HG03280 (cell line): ENCODE results near the gene GAL3ST2.
"Not testable (repeated sequence)": the region's sequence is repeated elsewhere in the genome, so short reads cannot be mapped to it uniquely, and the experiment has no call there.

ENCODE experiments used
- ATAC-seq: cut with Tn5 transposase; IDR thresholded peaks from one replicate; pipeline ENCODE4 v1.9.1; 2021; ENCODE audit warnings: mild to moderate bottlenecking, moderate library complexity; ENCODE audit not compliant: unreplicated experiment

The GAL3ST2 gene

DNA sequence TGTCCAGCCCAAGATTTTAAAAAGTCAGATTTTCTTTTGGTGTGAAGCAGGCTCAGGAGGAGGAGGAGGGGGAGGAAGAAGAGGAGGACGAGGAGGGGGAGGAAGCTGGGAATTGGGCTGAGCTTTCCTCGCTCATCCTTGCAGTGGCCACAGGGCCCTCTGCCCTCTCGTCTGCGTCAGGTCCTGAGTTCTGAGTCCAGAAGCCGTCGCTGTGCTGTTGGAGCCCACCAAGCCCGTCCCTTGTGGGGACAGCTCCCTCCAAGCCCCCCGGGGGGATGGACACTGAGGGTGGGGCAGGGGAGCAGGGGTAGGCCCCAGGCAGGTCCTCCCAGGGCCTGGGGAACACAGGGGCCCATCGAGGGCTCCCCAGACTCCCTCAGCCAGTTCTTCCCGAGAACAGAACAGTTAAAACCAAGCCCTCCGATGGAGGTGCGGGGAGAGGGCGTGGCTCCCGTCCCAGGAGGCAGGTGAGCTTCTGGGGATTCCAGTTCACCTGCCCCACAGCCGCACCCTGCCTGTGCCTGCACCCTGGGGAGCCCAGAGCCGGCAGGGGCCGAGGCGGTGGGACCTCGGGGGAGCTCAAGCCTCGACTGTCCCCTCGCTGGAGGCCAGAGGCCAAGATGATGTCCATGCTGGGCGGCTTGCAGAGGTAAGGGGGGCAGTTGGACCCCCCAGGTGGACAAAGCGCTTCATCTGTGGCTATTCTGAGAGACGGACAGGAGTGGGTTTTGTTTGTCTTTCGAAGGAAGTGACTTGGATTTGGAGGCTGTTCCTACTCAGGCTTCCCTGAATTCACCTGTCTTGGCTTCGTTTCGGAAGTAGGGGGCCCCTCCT, at the start of gene GAL3ST2:
TSS of gene GAL3ST2 (plus strand) at position 487 of the 834 bp plus-strand sequence. CDS start at position 621, 134 bp downstream.
- ATAC-seq = no peak

DNA sequence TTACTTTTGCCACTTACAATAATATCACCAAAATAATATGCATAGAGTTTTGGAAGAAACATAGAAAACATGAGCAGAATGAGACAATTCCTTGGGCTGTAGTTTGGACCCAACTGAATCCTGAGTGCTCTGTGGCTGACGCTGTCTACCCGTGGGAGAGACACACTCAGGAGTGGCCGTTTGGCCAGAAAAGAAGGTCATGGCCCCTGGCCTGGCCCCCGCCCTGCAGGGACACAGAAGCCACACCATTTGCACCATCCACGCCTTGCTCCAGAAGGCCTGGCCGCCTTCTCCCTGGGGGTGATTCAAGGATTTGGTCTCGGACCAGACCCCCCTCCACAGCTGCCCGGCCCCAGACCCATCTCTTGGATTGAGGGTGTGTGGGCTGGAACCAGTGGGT, 48.6 kb upstream of the GAL3ST2 start:
- no peak for ATAC-seq

DNA sequence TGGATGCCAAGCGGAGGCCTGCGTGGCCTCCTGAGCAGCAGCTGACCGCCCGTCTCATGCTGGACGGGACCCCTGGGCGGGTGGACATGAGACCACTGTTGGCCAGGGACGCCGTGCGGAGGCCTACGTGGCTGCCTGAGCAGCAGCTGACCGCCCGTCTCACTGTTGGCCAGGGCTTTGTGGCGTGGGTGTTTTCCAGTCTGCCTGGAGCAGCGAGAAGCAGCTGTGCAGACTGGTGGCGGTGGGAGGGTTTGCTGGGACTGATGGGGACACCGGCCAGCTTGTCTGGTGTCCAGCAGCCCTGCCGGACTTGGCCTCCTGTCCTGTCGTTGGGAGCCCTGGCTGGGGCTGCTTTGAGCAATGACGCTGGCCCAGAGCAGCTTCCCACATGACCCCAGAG, 48.0 kb upstream of the GAL3ST2 start:
- ATAC-seq = no peak

DNA sequence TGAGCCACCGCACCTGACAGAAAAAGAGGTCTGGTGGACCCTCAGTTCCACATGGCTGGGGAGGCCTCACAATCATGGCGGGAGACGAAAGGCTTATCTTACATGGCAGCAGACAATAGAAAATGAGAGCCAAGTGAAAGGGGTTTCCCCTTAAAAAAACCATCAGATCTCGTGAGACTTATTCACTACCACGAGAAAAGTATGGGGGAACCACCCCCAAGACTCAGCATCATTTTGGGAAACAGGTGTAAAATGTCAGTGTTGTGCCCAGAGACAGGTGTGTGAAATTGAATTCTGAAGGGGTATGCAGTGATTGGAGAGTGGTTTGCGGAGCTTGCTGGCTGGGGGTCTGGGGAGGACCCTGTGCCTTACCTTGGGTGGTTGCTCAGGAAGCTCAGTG, 46.8 kb upstream of the GAL3ST2 start:
- no peak for ATAC-seq

DNA sequence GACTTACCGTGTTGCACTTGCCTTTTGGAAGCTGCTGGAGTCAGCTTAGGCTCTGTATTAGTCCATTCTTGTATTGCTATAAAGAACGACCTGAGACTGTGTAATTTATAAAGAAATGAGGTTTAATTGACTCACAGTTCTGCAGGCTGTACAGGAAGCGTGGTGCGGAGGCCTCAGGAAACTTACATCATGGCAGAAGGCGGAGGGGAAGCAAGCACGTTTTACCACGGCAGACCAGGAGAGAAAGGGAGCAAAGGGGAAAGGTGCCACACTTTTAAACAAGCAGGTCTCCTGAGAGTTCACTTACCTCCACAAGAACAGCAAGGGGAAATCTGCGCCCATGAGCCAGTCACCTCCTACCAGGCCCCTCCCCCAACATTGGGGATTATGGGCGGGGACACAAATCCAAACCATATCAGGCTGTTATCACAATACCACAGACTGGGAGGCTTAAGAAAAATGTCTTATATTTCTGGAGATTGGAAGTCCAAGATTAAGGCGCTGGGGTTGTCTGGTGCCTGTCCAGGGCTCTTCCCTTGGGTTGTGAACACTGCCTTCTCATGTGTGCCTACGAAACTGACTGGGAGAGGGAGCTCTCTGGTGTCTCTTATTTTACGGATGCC, 45.8 kb upstream of the GAL3ST2 start:
- ATAC-seq = no peak

DNA sequence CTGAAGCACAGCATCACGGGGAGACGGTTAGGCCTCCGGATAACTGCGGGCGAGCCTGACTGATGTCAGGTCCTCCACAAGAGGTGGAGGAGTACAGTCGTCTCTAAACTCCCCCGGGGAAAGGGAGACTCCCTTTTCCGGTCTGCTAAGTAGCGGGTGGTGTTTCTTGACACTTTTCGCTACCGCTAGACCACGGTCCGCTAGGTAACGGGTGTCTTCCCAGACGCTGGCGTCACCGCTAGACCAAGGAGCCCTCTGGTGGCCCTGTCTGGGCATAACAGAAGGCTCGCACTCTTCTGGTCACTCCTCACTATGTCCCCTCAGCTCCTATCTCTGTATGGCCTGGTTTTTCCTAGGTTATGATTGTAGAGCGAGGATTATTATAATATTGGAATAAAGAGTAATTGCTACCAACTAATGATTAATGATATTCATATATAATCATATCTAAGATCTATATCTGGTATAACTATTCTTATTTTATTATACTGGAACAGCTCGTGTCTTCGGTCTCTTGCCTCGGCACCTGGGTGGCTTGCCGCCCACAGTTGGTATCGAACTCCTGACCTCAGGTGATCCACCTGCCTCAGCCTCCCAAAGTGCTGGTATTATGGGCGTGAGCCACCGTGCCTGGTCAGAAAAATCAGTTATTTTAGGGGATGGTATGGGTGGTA, 44.0 kb upstream of the GAL3ST2 start:
- not testable (repeated sequence) for ATAC-seq

DNA sequence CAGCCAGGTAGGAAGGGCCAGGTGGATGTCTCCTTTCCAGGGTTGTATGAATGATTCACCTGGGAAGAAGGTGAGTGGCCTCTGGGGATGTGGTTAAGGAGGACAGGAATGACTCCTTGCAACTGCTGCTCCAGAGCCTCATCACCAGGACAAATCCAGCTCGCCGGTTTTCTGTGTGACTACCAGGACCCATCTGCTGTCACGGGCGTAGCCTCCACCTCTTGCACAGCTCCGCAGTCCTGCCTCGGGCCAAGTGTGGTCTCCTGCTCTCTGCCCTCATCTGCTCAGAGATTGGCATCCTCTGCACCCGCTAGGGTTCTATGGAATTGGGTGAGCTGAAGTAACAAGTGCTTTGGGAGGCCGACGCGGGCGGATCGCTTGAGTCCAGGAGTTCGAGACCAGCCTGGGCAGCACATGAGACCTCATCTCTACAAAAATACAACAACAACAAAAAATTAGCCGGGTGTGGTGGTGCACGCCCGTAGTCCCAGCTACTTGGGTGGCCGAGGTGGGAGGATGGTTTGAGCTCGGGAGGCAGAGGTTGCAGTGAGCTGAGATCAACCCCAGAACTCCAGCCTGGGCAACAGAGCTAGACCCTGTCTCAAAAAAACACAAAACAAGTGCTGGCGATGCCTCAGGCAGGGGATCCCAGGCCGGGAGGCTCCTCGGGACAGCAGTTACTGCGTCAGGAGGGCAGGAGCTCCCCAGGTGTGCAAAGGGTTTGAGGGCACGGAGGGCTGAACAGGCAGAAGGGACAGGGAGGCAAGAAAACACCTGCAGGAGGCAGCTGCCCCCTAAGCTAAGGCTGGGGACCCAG, 43.0 kb upstream of the GAL3ST2 start:
- ATAC-seq = no peak

DNA sequence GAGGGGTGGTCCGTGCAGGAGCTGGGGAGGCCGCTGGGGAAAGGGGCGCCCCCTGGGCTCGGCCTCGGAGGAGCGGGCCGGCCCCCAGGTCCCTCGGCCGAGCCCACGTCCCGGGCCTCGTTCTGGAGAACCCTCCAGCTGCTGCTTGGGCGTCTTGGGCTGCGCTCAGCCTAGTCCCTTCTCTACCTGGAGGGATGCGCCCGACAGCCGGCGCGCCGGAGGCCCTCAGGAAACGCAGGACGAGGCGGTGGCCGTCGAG, 42.5 kb upstream of the GAL3ST2 start:
- ATAC-seq = no peak

DNA sequence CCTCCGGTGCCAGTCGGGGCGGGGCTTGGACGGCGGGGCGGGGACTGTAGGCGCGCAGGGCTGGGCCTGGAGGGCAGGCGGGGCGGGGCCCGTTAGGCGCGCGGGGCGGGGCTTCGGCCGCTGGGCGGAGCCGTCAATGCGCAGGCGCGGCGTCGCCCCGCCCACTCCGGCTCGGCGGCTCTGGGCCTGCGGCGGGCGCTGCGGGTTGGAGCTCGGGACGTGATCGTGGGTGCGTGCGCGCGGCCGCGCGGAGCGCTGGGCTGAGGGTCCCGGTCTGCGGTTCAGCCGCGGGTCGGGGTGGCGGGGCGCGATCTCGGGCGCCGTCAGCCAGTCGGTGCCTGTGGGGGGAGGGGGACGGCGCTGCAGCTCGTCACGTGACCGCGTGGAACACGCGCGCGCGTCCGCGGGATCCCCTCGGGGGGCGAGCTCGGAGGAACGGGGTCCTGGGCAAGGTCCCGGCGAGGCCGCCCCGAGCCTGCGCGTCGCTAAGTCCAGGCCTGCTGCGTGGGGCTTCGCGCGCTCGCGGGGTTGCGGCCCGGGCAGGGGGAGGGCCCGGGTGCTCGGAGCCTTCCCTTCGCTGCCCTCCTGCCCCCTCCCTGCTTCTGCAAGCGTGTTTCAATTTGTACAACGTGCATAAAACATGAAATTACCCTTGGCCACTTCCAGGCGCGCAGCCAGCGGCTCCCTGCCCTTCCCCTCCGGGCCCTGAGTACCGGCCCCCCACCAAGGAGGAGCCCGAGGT, 42.0 kb upstream of the GAL3ST2 start, which contains the start of gene D2HGDH:
TSS of gene D2HGDH (plus strand) at position 164 of the 742 bp plus-strand sequence. CDS start 595 bp downstream, outside the sequence.
- peak; percentile 88 for ATAC-seq

DNA sequence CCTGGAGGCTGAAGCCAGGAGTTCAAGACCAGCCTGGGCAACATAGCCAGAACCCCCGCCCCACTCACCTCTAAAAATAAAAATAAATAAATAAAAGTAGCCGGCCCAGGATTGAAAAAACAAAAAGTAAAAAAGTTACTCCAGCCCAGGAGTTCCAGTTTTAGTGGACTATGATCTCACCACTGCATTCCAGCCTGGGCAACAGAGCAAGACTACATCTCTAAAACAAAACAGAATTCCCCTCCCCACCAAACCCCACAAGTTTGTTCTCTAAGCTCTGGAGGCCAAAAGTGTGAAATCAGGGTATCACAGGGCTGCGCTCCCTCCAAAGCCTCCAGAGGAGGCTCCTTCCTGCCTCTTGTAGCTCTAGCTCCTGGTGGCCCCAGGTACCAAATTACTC, 40.5 kb upstream of the GAL3ST2 start:
- no peak for ATAC-seq

DNA sequence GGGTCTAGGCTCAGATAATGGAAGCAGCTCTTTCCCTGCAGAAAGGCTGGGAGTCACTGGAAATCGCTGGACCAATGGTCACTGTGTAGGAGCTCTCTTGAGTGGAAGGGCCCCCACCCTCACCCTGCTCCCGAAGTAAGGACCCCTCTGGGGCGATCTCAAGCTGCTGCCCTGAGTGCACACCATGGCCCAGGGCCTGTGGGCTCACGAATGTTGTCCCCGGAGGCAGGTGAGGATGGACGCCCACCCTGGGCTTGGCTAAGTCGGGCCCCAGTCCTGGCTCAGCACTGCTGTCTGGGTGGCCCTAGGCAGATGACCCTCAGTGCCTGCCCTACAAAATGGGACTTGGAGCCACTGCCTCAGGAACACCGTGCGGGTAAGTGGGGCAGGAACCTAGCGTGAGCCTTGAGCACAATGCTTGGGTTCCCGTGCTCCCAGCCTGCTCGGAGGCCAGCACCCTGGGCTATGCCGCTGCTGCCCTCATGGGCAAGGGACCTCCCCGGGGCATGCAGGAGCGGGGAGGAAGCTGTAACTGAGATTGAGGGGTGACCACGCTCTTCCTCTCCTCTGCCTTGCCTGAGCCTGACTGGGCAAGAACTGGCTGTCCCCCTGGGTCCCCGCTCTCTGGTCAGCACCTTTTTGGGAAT, 38.5 kb upstream of the GAL3ST2 start:
- ATAC-seq = no peak

DNA sequence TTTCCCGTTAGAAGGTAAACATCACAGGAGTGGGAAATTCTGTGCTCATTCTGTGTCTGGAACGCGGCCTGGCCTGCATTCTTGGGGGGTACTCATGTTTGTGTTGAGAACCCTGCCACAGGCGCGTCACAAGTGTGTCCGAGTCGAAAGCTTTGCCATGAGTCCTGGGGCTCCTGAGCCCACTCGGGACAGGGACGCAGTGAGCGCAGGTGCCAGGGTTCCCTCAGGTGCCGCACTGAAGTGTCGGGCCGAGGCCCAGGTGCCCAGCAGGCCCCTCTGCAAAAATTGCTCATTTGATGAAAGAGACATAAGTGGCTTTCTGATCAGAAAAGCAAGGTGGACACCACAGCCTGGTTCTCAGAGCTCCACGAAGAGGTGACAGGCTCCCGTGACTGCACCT, 37.4 kb upstream of the GAL3ST2 start:
- no peak for ATAC-seq

DNA sequence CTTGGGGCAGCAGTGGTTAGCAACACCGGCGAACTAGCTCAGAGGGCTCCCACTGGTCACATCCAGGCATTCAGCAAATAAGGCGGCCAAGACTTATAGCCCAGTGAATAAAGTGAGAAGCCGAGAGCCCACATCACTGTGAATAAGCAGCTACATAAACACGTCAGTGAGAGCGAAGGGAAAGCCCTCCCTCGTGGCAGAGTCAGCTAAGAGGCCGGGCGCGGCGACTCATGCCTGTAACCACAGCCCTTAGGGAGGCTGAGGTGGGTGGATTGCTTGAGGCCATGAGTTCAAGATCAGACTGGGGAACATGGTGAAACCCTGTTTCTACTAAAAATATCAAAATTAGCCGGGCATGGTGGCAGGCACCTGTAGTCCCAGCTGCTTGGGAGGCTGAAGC, 37.0 kb upstream of the GAL3ST2 start:
- no peak for ATAC-seq

DNA sequence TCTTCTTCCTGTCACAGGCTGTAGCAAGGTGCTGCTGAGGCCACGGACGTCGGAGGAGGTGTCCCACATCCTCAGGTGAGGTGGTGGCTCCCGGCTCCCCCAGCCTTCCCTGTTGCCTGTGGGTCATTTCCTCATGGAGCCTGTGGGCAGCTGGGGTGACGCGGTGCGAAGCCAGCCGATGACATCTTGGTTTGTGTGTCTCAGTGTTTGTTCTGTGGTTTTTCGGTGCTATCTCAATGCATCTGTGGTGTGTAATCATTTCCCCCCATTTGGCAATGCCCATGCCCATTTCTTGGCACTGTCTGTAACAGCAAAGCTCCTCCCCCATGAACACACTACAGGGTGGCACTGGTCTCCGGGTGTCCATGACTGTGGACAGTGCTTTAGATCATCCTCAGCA, 35.6 kb upstream of the GAL3ST2 start:
- ATAC-seq = no peak

DNA sequence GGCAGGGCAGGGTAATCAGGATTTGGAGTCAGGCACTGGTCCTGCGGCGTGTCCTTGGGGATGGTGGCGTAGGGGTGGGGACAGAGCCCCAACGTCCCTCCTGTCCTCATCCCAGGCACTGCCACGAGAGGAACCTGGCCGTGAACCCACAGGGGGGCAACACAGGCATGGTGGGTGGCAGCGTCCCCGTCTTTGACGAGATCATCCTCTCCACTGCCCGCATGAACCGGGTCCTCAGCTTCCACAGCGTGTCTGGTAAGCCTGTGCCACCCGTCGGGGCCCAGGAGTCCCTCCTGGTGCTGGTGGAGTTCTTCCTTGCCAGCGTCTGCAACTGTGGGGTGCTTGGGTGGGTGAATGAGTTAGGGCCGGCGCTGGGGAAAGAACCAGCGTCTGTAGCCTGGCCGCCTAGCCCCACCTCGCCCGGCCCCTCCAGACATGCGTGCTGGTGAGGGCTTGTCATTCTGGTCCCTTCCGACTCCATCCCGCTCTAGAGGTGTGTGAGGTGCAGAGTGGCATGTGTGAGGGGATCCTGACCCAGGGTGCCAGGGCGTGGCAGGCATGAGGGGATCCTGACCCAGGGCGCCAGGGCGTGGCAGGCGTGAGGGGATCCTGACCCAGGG, 34.2 kb upstream of the GAL3ST2 start:
- ATAC-seq = no peak

DNA sequence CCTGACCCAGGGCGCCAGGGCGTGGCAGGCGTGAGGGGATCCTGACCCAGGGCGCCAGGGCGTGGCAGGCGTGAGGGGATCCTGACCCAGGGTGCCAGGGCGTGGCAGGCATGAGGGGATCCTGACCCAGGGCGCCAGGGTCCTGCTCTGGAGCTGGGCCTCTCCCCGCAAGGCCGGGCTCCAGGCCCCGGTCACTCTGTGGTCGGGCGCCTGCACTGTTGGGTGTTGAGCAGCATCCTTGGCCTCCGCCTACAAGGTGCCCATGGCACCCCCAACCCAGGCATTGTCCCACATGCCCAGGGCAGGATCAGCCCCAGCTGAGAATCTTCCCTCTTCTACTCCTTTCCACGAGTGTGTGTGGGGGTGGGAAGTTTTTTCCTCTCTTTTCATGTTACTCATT, 33.6 kb upstream of the GAL3ST2 start:
- ATAC-seq = not testable (repeated sequence)

DNA sequence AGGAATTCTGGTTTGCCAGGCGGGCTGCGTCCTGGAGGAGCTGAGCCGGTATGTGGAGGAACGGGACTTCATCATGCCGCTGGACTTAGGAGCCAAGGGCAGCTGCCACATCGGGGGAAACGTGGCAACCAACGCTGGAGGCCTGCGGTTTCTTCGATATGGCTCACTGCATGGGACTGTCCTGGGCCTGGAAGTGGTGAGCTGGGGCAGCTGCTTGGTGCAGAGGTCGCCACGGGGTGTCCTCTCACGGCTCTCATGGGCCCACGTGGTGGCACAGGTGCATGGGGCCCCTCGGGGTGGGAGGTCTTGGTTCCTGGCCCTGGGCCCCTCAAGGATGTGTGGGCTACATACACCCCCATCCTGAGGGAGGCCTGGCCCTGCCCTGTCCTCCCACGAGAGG, 33.0 kb upstream of the GAL3ST2 start:
- no peak for ATAC-seq

DNA sequence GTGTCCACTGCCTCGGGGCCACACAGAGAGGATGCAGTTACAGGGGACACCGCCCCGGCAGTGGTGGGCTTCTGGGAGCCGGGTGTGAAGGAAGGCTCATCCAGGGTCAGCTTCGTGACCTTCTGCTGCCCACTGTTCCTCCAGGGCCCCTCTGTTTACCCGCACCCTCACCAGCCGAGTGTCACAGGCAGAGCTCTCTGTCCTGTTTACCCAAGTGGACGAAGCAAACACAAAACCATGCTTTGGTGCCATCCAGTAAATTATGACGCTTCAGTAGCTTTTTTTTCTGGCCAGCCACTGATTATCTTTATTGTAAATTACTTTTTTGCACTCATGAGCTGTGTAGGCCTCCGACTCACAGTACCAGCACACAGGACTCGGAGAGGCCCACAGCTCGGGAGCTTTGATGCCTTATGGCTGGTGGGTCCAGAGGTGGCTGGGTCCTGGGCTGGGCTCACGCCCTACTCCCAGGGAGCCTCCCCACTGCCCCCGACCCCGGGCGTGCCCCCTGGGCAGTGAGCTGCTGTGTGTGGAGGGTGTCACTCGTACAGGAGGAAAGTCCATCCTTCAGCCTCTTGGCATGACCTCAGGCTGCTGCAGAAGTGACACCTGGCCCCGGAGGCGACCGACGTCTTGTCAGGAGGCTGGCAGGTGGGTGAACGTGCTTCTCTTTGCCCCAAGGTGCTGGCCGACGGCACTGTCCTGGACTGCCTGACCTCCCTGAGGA, 32.4 kb upstream of the GAL3ST2 start:
- ATAC-seq = no peak

DNA sequence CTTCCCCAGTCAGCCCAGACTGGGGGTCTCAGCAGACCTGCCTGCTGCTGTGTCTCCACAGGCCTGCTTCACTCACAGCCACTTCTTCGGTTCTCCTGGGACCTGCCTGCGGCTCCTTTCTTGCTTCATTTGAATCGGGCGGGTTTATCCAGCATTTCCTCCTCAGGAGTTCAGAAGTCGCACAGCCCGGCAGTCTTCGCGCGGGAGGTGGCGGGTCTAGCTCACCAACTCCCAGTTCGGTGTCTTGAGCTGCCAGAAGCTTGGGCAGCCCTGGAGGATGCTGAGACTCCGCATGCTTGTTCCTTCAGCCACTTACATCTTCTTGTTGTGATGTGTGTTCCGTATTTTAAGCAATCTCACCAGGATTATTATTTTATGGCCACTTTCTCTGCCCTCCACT, 31.3 kb upstream of the GAL3ST2 start:
- no peak for ATAC-seq
